ENCODE results near the gene PLAAT1. TPM values are rescaled to one million over a fixed set of nuclear protein-coding genes. Genes with fewer than 3 reads are reported as not detected.
A peak's percentile ranks its signal among the peaks of the same experiment; 100 is the strongest.

Gene PLAAT1
- total RNA-seq, 2 donors from 2014 or later = 5.7 to 5.9 TPM

DNA sequence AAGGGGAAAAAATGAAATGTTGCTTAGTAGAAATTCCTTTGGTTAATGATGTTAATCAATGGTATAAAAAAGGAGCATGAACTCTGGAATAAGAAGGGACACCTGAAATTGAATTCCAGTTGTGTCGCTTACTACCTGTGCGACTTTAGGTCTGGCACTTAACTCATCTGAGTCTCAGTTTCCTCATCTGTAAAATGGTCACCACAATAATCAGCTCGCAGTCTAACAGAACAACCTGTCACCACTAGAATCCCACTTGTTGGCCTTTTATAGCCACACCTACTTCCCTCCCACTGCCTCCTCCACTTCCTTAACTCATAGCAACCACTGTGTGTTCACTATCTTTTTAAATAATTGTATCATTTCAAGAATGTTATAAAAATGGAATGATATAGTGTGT lies 2.5 kb downstream of the PLAAT1 start:
- no peak for ATAC-seq
- no peak for DNase-seq
- intact Hi-C loops (cut with DNase I) = no loop called here

DNA sequence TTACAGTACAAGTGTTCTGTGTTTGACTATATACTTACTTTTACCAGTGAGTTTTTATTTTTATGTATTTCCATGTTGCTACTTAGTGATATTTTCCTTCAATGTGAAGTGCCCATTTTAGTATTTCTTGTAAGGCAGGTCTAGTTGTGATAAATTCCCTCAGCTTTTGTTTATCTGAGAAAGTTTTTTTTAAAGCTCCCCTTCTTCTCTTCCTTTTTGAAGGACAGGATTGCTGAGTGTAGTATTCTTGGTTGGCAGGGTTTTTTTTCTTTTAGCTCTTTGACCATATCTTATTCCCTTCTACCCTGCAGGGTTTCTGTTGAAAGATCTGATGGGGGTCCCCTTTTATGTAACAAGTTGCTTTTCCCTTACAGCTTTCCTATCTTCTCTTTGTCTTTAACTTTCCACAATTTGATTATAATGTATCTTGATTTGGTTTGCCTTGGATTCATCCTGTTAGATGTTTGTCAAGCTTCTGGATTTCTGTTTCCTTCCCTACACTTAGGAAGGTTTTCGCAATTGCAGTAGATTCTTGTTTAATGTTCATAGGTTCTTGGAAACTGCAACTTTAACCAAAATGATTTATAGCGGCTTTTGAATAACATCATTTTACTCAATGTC lies 7.9 kb downstream of the PLAAT1 start:
- intact Hi-C loops (cut with DNase I) = no loop called here
- DNase-seq (no peak), ATAC-seq (no peak)

DNA sequence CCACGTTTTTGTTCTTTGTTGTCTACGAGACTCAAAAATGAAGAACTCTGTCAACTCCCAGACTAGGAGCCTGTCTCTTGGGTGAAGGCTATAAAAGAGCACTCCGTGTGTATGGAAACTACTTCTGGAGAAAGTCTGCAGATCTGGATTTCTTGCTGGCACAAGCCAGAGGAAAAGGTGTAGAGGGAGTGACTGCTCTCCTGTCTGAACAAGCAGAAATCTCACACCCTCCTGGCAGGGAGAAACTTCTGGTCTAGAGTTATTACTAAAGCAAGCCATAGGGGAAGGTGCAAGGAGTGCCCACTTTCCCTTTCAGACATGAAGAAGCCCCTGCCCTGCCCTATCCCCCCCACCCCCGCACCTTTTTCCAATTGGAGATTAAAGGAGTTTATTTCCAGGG lies 9.5 kb downstream of the PLAAT1 start:
- intact Hi-C loops (cut with DNase I) = no loop called here
- ATAC-seq (no peak), DNase-seq (no peak)

DNA sequence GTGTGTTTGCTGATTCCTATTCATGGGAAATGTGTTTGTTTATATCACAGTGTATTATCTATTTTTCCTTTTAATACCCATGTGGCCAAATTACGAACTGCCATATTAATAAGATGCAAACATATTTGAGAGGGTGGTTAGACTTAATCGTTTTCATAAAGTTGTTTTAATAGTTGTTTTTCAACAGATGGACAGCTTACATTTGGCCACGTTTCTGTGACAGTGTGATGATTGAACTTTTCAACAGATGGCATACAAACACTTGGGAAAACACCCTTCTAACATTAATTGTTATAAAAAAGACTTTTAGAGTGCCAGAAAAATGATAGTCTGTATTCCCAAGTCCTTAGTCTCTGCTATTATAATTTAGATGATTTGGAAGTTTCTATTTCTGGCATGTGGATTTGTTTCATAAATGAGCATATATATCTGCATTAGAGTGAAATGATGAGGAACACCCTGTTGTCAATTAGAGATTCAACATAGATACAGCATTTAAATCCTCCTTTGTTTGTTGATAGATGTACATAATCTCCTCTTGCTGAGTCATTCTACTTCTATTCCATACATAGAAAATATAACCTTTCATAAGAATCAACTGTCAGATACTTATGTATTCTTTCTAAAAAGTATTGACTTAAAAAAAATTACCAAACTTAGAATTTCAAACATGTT lies 13.1 kb downstream of the PLAAT1 start:
- intact Hi-C loops (cut with DNase I) = no loop called here
- ATAC-seq (no peak), DNase-seq (no peak)

DNA sequence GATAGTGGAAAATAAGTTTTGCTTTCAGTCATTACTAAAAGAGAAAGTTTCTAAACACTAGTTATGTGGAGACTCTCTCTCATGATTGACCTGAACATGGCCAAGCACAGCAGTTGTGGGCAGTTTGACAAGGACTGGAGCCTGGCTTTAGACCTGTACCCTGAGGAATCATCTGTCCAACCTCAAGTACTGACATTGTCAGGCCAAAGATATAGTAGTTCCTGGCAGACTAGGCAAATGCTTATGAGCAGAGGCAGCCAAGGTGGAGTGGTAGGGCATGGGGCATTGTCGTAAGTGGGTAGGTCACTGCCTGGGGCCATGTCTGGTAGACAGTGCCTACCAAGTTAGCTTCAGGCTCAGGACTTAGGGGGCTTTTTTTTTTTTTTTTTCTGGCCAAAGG lies 20.9 kb downstream of the PLAAT1 start:
- ATAC-seq (no peak), DNase-seq (no peak)
- intact Hi-C loops (cut with DNase I) = no loop called here

DNA sequence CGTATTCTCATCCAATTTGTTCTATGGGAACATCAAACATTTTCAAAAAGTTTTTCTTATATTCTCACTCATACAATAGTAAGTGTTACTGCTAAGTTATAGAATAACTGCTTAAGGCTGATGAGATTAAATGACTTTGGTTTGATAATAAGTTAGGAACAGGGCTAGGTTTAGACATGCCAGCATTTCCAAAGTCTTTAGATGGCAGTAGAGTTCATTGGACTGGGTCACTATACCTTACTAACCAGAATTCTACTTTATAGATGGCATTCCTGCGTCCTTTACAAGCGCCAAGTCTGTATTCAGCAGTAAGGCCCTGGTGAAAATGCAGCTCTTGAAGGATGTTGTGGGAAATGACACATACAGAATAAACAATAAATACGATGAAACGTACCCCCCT lies 21.7 kb downstream of the PLAAT1 start:
- intact Hi-C loops (cut with DNase I) = no loop called here
- DNase-seq = no peak
- ATAC-seq = no peak

DNA sequence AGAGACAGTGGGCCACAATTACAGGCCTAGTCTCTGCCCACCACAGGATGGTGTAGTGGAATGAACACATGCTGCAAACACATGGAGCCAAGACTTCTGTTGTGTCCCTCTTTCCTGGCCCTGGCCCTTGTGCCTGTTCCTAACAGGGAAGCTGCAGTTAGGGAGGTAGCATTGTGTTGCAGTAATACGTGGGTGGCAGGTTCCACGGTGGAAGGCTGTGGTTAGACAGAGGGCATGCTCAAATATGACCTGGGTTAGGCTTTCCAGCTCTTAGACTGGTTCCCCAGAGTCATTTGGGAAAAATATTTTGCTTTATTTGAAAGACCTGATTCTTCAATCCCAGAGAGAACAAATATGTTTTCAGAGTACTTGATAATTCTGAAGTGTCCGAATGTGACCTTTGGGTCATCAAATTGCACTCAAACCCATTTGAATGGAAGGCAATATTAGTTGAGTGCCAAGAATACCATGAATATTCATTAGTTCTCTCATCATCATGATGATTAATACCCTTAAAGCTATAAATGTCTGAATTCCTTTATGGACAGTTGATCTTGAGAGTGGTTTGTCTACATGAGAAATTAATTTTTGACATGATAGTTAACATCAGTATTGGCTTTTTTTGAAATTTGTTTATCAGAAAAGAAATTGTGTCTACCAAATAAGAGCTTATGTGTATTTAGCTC lies 28.5 kb downstream of the PLAAT1 start:
- DNase-seq (no peak), ATAC-seq (no peak)
- intact Hi-C loops (cut with DNase I) = no loop called here

DNA sequence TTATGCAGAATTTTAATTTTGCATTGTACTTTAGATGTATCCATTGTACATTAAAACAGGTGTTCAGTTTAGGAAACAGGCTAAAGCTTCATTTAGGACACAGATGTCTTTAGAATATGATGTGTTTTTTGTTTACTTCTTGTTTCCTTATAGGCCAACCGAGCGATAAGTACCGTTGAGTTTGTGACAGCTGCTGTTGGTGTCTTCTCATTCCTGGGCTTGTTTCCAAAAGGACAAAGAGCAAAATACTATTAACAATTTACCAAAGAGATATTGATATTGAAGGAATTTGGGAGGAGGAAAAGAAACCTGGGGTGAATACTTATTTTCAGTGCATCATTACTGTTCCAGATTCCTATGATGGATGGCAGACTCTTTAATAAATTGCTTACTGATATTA lies 29.4 kb downstream of the PLAAT1 start:
- intact Hi-C loops (cut with DNase I) = no loop called here
- no peak for ATAC-seq
- DNase-seq = no peak

DNA sequence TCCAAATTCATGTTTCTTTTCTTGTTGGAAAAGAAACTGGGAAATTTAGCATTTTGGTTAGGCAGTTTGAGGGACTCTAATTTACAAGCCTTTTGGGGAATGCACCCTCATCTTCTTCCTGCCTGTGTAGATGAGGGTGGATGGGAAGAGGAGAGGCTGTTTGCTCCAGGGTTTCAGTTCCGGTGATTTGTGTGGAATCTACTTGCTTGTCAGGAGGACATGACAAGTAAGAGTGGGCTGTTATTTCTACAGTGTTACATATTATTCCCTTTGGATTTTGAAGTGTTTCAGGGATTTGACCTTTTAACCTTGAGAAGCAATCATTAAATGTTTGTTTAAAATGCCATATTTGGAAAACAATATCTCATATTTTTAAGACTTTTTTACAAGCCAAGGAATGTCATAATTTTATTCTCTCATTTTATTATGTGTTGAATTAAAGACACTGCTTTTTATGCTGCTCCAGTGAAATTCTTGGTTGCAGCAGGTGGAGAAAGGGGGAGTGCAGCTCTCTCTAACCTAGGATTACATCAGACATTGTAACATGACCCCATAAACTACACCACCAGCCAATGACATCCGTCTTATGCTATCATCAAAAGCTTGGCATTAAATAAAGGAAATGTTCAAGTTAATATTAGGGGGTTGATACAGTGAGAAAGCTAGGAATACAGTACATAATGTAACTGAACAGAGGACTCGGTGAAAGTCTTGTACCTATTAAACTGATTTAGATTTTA lies 30.2 kb downstream of the PLAAT1 start:
- ATAC-seq = no peak
- intact Hi-C loops (cut with DNase I) = no loop called here
- DNase-seq = no peak

DNA sequence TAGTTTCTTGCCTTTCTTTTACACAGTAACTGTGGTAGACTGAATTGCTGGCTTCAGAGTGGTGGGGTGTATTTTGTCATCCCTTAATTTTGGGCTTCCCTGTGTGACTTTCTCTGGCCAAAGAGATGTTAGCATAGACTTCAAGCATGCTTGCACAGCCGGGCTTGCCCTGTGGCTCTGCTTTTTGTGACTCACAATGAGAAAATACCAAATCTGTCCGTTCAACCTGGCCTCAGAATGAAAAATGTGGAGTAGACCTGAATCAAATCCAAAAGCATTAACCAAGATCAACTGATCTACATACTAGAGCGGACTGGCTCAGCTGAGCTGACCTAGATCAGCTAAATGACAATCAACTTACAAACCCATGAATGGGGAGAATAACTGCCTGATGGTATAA lies 51.4 kb downstream of the PLAAT1 start:
- intact Hi-C loops (cut with DNase I) = no loop called here
- ATAC-seq (no peak), DNase-seq (no peak)

DNA sequence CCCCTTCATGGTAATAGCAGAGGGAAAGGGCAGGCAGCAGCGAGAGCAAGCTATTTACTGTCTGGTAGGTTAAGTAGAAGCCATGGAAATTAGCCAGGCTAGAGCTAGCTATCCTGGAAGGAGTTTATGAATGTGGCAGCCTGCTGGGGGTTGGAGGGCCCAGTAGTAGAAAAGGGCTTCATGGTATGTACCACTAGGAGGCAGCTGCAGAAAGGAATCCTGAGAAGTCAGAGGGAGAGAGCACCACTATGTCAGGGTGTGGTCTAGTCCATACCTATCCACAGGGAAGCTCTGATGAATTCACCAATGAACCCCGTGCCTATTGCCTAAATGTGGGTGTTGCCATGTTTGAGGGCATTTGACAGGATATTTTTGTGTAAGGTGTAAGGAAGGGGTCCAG lies 55.0 kb downstream of the PLAAT1 start:
- ATAC-seq = no peak
- intact Hi-C loops (cut with DNase I) = no loop called here

DNA sequence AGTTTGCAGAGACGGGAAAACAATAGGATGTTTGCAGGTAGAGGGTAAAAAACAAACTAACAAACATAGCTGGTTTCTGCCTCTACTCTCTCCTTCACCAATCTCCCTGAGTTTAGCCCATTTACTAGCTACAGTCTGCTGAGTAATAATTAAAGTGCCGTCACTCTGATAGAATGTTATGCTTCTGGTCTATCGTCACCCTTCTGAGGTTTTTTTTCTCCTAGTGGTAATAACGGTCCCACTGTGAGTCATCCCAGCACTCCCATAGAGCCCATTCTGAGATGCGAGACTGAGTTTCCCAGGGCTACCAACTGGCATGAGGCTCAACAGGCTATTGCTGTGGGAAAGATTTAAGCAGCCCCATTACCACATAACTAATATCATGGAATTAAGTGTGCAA lies 56.4 kb downstream of the PLAAT1 start:
- no peak for DNase-seq
- no peak for ATAC-seq
- intact Hi-C loops (cut with DNase I) = no loop called here

More for the DNA sequence above, 55.0 kb downstream of the PLAAT1 start:
- no peak for DNase-seq

DNA sequence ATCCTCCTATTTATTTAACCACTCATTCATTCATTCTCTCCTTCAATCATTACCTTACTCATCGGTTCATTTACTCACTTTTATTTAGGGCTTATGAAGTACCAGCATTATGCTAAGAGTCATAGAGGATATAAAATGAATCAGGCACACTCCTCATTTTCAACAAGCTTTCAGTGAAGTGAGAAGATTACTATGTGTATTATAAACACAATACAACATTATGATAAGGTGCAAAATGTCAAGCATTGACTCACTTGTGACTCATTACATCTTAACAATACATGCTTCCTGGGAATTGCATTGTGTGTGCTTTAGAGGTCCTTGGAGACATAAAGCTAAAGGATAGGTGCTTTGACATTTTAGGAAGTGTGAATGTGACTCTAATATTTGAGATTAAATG lies 60.4 kb downstream of the PLAAT1 start:
- intact Hi-C loops (cut with DNase I) = no loop called here
- DNase-seq (no peak), ATAC-seq (no peak)

DNA sequence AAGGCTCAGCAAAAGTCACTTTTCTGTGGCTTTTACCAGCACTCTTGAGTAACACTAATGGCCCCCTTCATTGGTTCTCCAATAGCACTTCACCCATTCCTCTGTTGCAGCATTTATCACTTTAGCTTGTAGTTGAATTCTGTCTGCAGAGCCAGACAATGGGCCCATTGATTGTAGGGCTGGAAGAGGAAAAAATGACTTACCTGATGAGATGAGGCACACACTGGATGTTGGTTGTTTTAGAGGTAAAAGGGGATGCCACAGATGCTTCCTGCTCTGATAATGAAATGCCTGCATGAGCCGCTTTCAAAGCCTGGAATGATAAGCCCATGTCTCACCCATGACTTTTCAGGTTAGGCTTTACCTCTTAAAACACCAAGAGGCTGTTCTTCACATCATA lies 64.3 kb downstream of the PLAAT1 start:
- DNase-seq (no peak), ATAC-seq (no peak)
- intact Hi-C loops (cut with DNase I) = no loop called here

DNA sequence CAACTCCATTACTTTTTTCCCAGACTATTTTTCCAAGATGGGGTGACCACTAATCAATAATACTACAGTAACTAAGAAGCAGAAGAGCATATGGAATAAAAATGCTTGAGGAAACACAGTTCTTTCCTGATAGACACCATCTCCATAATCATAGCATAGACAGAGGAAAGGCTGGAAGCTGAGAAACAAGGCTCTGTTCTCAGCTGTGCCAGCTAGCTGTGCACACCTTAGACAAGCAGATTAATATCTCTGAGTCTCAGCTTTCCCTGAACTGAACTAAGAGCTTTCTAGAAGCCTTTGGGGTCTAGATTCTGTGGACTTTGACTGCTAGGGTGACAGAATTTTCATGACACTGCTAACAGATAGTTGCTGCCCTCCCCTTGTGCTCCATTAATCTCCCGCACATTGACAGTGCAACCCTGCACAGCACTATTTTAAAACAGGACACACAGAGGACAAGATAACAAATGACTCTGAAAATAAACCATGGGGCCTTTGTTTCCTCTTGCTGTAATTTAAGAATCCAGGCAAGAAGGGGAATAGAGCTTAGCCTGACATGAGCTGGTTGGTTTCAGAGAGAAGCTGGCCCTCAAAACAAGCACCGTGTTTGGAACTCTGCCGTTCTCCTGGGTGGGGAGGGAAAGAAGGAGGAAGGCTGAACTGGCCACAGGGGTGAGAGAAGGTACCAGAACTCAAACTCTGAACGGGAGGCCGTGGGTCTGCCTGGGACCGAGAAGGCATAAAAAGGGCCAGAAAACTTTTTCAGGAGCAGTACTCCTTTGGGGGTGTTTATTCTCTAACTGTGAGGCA lies 70.1 kb downstream of the PLAAT1 start:
- DNase-seq = no peak
- ATAC-seq = peak; percentile 85 to 93
- intact Hi-C loops (cut with DNase I) = no loop called here

DNA sequence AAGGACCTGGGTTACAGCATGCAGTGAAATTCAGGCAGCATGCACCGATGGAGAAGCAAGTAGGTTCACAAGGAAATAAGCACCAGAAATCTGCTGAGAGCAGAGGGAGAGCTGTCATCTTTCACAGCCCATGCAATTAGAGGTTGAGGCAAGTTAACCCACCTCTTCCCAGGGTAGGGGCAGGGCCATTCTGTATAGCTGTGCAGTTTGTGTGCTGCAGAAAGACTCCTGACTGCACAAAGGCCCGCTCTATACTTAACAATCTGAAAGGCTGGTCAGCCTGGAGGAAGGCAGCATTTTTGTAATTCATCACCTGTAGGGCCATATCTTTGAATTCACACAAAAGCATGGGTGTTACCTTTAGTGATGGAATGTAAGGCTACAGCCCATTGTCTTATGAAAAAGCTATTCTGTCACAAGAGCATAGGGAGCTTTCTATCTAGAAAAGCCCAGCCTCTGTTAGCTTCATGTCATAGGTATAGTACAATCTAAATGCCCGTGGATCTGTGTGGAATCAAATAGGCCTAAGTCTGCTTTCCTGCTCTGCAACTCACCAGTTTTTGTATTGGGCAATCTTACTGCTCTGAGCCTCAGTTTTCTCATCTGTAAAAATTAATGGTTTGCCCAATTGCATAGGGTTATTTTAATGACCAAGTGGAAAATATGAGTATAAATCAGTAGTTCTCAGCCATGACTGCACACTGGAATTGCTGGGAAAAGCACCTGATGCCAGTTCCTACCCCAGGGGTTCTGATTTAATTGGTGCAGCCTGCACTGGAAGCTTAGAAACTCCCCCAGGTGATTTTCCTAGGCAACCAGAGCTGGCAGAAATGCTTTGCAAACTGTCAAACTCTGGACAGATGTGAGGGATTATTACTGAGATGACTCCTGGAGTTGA lies 72.3 kb downstream of the PLAAT1 start:
- ATAC-seq (no peak), DNase-seq (no peak)
- intact Hi-C loops (cut with DNase I) = no loop called here

DNA sequence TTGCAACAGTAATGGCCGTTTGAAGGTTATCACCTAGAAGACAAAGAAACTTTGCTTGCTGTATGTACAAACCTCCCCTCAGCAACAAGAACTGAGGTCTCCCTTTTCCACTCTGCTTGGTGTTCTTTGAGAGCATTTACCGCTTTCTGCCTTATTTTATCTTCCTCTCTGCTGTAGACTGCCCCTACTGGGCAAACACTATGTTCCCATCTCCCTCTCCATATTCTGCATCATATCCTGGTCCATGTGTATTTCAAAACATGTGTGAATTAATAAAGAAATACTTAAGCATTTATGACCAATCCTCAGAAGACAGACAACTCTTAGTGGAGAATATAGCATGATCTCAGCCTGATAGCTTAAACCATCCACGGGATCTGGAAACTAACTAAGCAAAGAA lies 73.1 kb downstream of the PLAAT1 start:
- DNase-seq = no peak
- no peak for ATAC-seq
- intact Hi-C loops (cut with DNase I) = no loop called here

DNA sequence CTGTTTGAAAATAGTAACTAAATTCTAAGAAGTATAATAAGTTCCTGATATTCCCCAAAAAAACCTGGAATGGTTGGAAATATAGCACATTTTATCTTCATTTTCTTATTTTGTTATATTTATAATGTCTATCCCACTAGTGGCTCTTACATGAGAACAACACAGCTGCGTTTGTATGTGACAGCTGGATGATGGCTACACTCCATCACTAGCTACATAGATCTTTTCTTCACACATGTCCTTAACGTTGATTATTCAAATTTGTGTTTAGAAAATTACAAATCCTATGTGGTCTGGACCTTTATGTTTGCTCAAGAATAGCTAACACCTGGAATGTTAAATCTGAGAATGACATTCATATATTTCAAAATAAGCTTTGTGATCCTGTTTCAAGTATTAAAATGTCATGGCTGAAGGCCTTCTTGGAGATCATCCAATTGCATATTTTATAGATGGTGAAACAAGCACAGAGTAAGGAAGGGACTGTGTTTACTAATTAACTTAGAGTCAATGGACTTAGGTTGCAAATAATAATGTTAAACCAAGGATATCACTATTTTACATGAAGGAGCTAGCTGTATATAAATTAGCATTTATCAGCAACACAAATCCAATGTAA lies 76.8 kb downstream of the PLAAT1 start:
- intact Hi-C loops (cut with DNase I) = no loop called here
- ATAC-seq (no peak), DNase-seq (no peak)
